Glutamatergic neuron (in vitro differentiated cells): ENCODE measurements around the gene NUDT3. TPM values are rescaled to one million over a fixed set of nuclear protein-coding genes. Genes with fewer than 3 reads are reported as not detected.
A peak's percentile ranks its signal among the peaks of the same experiment; 100 is the strongest.

Experiments used
- DNase-seq: peaks from one replicate; pipeline ENCODE4 v3.0.0; 2022
- H3K27ac Mint-ChIP-seq: one replicate; pipeline ENCODE4 v1.8.0; 2020; ENCODE audit warnings: mild to moderate bottlenecking, mixed read lengths, inconsistent platforms; ENCODE audit not compliant: unreplicated experiment
- H3K27me3 Mint-ChIP-seq: one replicate; pipeline ENCODE4 v1.8.0; 2020; ENCODE audit warnings: mild to moderate bottlenecking, moderate library complexity, mixed read lengths, inconsistent platforms; ENCODE audit not compliant: unreplicated experiment
- H3K36me3 Mint-ChIP-seq: one replicate; pipeline ENCODE4 v1.8.0; 2020; ENCODE audit warnings: mild to moderate bottlenecking, mixed read lengths, inconsistent platforms; ENCODE audit not compliant: unreplicated experiment
- H3K4me1 Mint-ChIP-seq: one replicate; pipeline ENCODE4 v1.8.0; 2020; ENCODE audit warnings: mild to moderate bottlenecking, low read depth, mixed read lengths, inconsistent platforms; ENCODE audit not compliant: unreplicated experiment
- H3K4me3 Mint-ChIP-seq: one replicate; pipeline ENCODE4 v1.8.0; 2020; ENCODE audit warnings: mild to moderate bottlenecking, mixed read lengths, inconsistent platforms; ENCODE audit not compliant: unreplicated experiment
- H3K9me3 Mint-ChIP-seq: one replicate; pipeline ENCODE4 v1.8.0; 2020; ENCODE audit warnings: mild to moderate bottlenecking, moderate library complexity, mixed read lengths, inconsistent platforms; ENCODE audit not compliant: unreplicated experiment
- CTCF ChIP-seq: fragments of 200-600 bp; sonication (generic); IDR thresholded peaks from one replicate; pipeline ENCODE4 v1.5.0; 2021; ENCODE audit not compliant: partially characterized antibody, unreplicated experiment
- total RNA-seq: library from RNA; stranded (reverse); fragmentation: NEBNext Ultra II Directional; extraction: Animal tissue kit (Norgen Biotek cat#: 25700); gene quantifications from one replicate; pipeline ENCODE4 v1.2.1, GENCODE V29; 2021; ENCODE audit not compliant: unreplicated experiment

The NUDT3 gene
- total RNA-seq, 1 donor from 2014 or later: 76.1 TPM

DNA sequence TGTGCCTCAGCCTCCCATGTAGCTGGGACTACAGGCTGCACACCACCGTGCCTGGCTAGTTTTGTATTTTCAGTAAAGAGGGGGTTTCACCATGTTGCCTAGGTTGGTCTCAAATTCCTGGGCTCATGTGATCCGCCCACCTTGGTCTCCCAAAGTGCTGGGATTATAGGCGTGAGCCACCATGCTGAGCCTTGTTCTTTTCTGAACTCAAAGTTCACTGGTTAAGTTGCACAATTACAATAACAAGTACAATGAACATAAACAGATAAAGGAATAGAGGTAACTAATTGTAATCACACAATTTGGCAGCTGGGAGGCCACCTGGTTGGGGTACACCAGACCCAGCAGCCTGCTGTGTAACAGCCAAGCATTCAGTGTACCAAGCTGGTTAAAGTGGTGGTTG lies 6.7 kb downstream of the NUDT3 start:
- no peak for TF ChIP-seq CTCF
- Mint-ChIP-seq H3K4me1 (peaks cover 15% of the 10 kb centered on the region), H3K9me3 (no peaks in the 10 kb centered on the region), H3K4me3 (no peak overlapping the region), H3K27ac (no peak overlapping the region), H3K27me3 (peaks cover 2% of the 10 kb centered on the region), H3K36me3 (no peaks in the 10 kb centered on the region)
- DNase-seq: no peak

GRCh38 chr6:34384321-34385153 lies 7.9 kb downstream of the NUDT3 start:
- TF ChIP-seq CTCF: no peak
- Mint-ChIP-seq H3K36me3 (no peaks in the 10 kb centered on the region), H3K27me3 (peaks cover 2% of the 10 kb centered on the region), H3K9me3 (no peaks in the 10 kb centered on the region), H3K4me1 (peaks cover 15% of the 10 kb centered on the region), H3K4me3 (no peak overlapping the region), H3K27ac (no peak overlapping the region)
- no peak for DNase-seq

- Mint-ChIP-seq H3K9me3 (no peaks in the 10 kb centered on the region), H3K27me3 (peaks cover 2% of the 10 kb centered on the region), H3K4me3 (no peak overlapping the region), H3K27ac (peak overlapping the region; percentile 7), H3K36me3 (no peaks in the 10 kb centered on the region), H3K4me1 (peaks cover 14% of the 10 kb centered on the region)
- TF ChIP-seq CTCF: no peak
- DNase-seq: no peak
Observed at GRCh38 chr6:34383656-34384320, 8.7 kb downstream of the NUDT3 start.

DNA sequence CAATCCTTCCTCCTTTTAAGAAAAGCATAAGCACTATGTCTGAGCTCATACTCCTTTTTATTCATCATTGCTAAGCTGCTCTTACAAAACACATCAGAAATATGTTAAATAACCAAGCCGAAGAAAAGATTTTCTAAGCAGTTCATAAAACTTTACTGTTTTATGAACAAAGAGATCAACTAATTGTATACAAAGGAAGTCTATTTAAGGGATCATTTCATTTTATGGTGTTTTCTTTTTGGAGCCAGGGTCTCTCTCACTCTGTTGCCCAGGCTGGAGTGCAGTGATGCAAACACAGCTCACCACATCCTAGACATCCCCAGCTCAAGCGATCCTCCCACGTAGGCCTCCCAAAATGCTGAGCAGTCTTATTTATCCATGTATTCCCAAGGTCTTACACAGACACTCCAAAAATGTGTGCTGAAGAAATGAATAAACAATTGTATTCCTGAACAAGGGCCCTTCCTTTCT lies 9.3 kb downstream of the NUDT3 start:
- DNase-seq: no peak
- Mint-ChIP-seq H3K27me3 (peaks cover 2% of the 10 kb centered on the region), H3K9me3 (no peaks in the 10 kb centered on the region), H3K27ac (no peak overlapping the region), H3K4me3 (no peak overlapping the region), H3K4me1 (peaks cover 16% of the 10 kb centered on the region), H3K36me3 (no peaks in the 10 kb centered on the region)
- TF ChIP-seq CTCF: no peak

GRCh38 chr6:34381081-34381480 lies 11.4 kb downstream of the NUDT3 start:
- no peaks in the 10 kb centered on the region for H3K9me3 Mint-ChIP-seq
- H3K4me3 Mint-ChIP-seq: no peak overlapping the region
- H3K27me3 Mint-ChIP-seq: peaks cover 2% of the 10 kb centered on the region
- no peak for TF ChIP-seq CTCF
- H3K27ac Mint-ChIP-seq: no peak overlapping the region
- peaks cover 12% of the 10 kb centered on the region for H3K4me1 Mint-ChIP-seq
- no peak for DNase-seq
- H3K36me3 Mint-ChIP-seq: no peaks in the 10 kb centered on the region
